GM12891 (cell line): ENCODE measurements around the gene ZFHX3.

ENCODE experiments used
- PAX5 ChIP-seq: IDR thresholded peaks from 2 replicates; pipeline ENCODE4 v1.6.1; 2011; ENCODE audit warnings: low read length, moderate library complexity, mild to moderate bottlenecking; ENCODE audit not compliant: insufficient read depth, severe bottlenecking
- POLR2A ChIP-seq: IDR thresholded peaks from 2 replicates; pipeline ENCODE4 v1.6.1; 2011; ENCODE audit warnings: low read depth, low read length, control low read depth
- POLR2AphosphoS5 ChIP-seq: IDR thresholded peaks from 2 replicates; pipeline ENCODE4 v1.6.1; 2011; ENCODE audit warnings: low read depth, low read length, control low read depth
- POU2F2 ChIP-seq: IDR thresholded peaks from 2 replicates; pipeline ENCODE4 v1.6.1; 2011; ENCODE audit warnings: low read depth, mild to moderate bottlenecking, control low read depth, low read length, moderate library complexity
- TAF1 ChIP-seq: IDR thresholded peaks from 2 replicates; pipeline ENCODE4 v1.6.1; 2011; ENCODE audit warnings: low read depth, low read length, control low read depth

- TF ChIP-seq POLR2AphosphoS5, result no peak
- TF ChIP-seq POU2F2, result no peak
- TF ChIP-seq POLR2A, result no peak
- TF ChIP-seq PAX5, result no peak
- TF ChIP-seq TAF1, result no peak
These were observed 4.0 kb upstream of the ZFHX3 start for GRCh38 chr16:73051961-73052360.
